ENCODE results near the gene TPP1. TPM values are rescaled to one million over a fixed set of nuclear protein-coding genes. Genes with fewer than 3 reads are reported as not detected.

Gene TPP1
- total and polyA plus RNA-seq, 11 donors: 38.5 to 169 (median 79.7) TPM

DNA sequence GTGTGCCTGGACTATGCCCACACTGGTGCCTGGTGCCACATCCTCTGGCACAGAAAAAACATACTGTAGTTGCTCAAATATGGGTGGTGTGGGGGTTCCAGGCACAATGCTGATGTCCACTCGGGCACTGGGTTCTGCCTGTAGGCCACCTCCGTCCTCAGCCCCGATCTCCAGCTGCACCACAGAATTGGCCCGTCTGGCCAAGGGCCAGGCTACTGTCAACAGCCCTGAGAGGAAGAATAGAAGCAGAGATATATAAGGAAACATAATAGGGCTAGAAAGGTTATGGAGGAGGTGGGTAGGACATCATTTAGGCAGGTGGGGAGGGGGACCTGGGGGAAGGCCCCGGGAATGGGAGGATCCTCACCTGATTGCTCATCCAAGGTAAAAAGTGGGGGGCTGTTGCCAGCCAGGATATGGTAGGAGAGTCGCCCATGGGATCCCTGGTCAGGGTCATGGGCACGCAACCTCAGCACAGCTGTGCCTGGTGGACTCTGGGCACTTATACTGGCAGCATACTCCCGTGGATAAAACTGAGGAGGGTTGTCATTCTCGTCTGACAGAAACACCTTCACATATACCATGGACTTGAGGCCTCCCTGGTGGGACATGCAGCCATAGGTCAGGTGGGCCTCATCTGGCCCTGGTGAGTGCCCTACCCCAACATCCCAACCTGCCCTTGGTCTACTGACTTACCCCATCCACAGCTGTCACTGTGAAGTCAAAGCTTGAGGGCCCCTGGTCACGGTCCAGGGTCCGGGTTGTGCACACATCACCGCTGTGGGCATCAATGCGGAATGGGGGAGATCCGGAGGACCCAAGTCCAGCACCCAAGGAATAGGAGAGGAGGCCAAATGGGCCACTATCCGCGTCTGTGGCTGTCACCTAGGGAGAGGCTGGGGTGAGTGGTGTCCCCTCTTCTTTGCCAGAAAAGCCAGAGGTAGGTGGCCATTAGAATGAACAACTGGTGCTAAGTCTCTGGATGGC is 14.5 kb upstream of the TPP1 start:
- Histone ChIP-seq H3K9me3 (no peaks in the 10 kb centered on the region), H3K27ac (peak overlapping the region in 1 of 12 donors; percentile 20), H3K27me3 (no peaks in the 10 kb centered on the region), H3K4me3 (no peak overlapping the region), H3K4me1 (peaks cover 0 to 58% (median 48%) of the 10 kb centered on the region in 12 donors), H3K36me3 (peaks cover 0 to 53% (median 42%) of the 10 kb centered on the region in 9 donors)
- WGBS, 4 donors: 70 to 81% (median 75%) methylated on average over 16 of the region's 16 CpGs
- peak in 3 of 5 donors; percentile 63 to 80 (median 68) for DNase-seq
- no peak for TF ChIP-seq POLR2A (IDR thresholded peaks at IDR 0.05)
- TF ChIP-seq, protein P1, sequence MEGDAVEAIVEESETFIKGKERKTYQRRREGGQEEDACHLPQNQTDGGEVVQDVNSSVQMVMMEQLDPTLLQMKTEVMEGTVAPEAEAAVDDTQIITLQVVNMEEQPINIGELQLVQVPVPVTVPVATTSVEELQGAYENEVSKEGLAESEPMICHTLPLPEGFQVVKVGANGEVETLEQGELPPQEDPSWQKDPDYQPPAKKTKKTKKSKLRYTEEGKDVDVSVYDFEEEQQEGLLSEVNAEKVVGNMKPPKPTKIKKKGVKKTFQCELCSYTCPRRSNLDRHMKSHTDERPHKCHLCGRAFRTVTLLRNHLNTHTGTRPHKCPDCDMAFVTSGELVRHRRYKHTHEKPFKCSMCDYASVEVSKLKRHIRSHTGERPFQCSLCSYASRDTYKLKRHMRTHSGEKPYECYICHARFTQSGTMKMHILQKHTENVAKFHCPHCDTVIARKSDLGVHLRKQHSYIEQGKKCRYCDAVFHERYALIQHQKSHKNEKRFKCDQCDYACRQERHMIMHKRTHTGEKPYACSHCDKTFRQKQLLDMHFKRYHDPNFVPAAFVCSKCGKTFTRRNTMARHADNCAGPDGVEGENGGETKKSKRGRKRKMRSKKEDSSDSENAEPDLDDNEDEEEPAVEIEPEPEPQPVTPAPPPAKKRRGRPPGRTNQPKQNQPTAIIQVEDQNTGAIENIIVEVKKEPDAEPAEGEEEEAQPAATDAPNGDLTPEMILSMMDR (IDR thresholded peaks at IDR 0.05): no peak
- ATAC-seq: peak; percentile 38 to 68 (median 50)
- intact Hi-C loops (cut with DNase I): loop anchor here in 1 of 10 donors (2.0 kb wide), 1 partner anchor 49 kb away; the partner anchor contains the start of gene MRPL17

- 92 to 96% (median 94%) methylated on average over 20 to 29 of the region's 29 CpGs for whole genome bisulfite sequencing, 4 donors
- no peak overlapping the region for H3K27ac ChIP-seq
- no peak overlapping the region for H3K4me3 ChIP-seq
- DNase-seq (no peak), ATAC-seq (no peak)
- intact Hi-C loops (cut with DNase I): no loop called here
- TF ChIP-seq, protein P1 (IDR thresholded peaks at IDR 0.05): no peak
- no peak for TF ChIP-seq POLR2A (IDR thresholded peaks at IDR 0.05)
- H3K27me3 ChIP-seq: no peaks in the 10 kb centered on the region
- peaks cover 0 to 50% (median 37%) of the 10 kb centered on the region in 12 donors for H3K4me1 ChIP-seq
- no peaks in the 10 kb centered on the region for H3K9me3 ChIP-seq
- H3K36me3 ChIP-seq: peaks cover 0 to 66% (median 45%) of the 10 kb centered on the region in 9 donors
Observed at GRCh38 chr11:6632116-6633073, 13.2 kb upstream of the TPP1 start.

- peaks cover 0 to 75% (median 55%) of the 10 kb centered on the region in 9 donors for H3K36me3 ChIP-seq
- H3K4me3 ChIP-seq: no peak overlapping the region
- ATAC-seq (no peak), DNase-seq (no peak)
- H3K4me1 ChIP-seq: peaks cover 0 to 46% (median 28%) of the 10 kb centered on the region in 12 donors
- H3K27me3 ChIP-seq: no peaks in the 10 kb centered on the region
- intact Hi-C loops (cut with DNase I): no loop called here
- no peak overlapping the region for H3K27ac ChIP-seq
- TF ChIP-seq, protein P1 (IDR thresholded peaks at IDR 0.05): no peak
- no peak for TF ChIP-seq POLR2A (IDR thresholded peaks at IDR 0.05)
- H3K9me3 ChIP-seq: no peaks in the 10 kb centered on the region
- 87 to 91% (median 89%) methylated on average over 10 to 11 of the region's 11 CpGs for WGBS, 4 donors
Observed at GRCh38 chr11:6631361-6631890, 12.2 kb upstream of the TPP1 start.
